NCI-H2227 (cell line): ENCODE data around the gene CHRNA1.

ENCODE experiments used
- DNase-seq: peaks from one replicate; lab custom pipeline; 2025; ENCODE audit not compliant: unreplicated experiment; lab: John Stamatoyannopoulos, UW

The CHRNA1 gene

DNA sequence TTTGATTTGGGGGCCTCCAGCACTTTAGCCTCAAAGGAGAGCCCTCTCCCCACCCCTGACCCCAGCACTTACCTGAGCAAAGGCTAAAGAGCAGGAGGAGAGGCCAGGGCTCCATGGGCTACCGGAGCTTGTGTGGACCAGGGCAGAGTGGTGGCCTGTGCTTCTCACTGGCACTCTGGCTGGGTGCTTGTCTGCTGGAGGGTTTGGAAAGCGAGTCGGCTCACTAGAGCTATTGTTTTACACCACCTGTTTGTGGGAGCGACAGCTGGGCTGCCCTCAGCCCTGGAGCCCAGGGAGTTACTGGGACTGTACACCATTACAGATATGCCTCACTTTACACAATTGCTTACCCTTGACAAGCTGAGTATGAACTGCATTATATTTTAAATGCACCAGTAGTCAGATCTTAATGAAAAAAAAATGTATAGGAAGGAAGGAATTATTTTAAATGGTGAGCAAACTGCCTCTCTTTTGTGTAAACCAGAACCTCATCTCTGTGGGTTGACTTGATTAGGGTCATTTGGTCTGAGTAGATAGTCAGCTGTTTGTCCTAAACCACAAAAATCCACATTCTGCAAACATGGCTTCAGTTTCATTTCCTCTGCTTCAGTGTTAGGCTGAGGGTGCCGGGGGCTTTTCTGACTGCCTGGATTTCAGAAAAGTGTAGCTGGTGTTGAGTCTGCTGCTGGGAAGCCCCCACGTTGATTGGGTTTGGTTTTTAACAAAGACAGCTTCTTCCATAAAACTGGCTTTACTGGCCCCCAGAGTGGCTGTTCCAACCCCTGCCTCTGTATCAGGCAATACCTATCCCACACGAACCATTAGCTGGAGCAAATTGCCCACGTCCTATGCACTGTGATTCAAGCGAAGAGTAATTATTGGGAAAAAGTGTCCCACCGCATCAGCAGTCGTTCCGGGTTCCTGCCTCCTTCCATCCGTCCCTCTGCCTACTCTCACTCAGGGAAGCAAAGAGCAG lies at the start of gene CHRNA1:
TSS of gene CHRNA1 (minus strand) at position 193 of the 976 bp plus-strand sequence. CDS start at position 115, 78 bp downstream.
- no peak for DNase-seq

DNA sequence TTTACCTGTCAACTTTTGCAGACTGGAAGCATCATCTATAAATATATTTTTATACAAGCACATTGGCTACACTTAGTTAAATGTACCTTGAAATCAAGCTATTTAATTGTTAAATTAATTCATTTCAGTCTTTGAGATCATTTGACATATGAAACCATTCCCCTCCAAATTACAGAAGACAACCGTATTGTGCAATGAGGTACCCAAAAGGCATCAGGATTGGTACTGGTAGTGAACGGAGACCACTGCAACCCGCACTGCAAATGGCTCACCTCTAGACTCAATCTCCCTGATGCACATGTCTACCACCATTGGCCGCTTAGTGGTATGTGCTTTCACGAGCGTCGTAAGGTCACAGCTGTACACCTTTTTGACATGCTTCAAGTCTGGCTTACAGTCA lies 47.8 kb upstream of the CHRNA1 start:
- DNase-seq, result no peak

DNA sequence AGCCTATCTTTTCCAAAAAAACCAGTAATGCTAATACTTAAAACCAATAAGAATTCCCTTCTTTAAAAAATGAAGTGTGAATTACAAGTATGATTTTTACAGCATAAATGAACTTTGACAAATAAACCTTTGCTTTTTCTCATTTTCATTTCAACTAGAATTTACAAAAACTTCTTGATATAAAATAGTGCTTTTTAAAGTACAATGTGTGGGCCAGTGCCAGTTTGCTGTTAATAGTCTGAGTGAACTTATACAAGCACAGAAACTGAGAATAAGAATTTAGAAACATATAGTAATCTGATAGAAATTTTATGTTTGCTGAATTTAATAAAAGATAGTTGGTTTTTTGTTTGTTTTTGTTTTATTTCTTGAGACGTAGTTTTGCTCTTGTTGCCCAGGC lies 43.7 kb upstream of the CHRNA1 start:
- DNase-seq, result no peak

DNA sequence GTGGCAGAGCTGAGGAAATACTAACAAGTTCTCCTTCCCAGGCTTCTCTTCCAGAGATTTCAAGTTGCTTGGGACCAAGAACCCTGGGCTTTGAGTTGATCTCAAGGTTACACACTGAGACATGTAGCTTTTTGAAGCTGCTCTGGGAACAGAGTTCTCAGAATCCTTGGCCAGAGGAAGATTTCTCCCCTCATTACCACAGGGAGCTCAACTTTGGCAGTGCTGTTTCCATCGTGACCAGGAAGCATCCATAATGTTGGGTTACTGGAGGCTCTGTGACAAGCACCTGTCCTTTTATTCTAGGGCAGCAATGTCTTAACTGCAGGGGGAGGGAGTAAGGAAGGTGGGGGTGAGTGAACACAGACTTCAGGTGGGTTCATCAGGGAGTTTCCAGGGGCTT lies 41.5 kb upstream of the CHRNA1 start:
- no peak for DNase-seq

DNA sequence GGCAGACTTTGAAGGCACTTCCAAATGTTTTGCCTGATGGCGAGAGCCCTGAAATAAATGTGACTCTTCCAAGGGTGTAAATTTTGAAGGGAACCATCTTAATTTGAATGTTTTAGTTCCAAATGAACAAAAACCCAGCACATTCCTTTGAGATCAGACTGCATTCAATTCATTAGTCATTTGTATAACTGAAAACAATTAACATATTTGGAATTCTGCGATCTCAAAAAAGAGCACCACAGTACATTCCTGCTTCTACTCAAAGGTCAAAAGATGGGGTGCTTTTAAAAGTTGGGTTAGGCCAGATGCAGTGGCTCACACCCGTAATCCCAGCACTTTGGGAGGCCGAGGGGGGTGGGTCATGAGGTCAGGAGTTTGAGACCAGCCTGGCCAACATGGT lies 38.2 kb upstream of the CHRNA1 start:
- no peak for DNase-seq

DNA sequence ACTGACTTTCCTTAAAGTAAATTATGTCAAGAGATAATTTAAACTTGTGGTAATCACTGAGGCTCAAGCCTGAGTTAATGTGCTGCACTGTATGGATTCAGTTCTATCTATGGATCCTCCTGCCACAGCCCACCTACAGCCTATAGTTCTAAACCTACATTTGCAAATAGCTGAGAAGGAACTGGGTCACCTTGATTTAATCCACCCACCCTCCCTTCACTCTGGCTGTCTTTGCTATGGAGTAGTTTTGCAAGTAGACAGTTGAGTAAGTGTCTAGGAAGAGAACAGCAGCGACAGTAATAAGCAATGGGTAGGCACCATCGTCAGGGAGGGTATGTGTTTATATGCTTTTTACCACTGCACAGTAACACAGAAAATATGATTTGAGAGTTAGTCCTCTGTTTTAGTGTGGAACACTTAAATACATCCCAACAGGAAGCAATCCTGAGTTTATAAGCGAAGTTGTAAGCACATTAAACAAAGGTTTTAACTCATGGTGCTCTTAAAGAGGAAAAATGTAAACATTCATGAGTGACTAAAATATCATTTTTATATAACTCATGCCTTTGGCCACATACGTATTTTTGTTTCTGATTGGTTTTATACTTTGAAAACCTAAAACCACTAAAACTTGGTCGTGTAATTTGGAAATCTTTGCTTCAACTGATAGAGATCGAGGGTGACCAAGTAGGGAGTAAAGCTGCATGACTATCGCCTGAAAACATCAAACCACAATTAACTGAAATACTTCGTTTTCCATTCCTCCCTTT lies 36.3 kb upstream of the CHRNA1 start:
- no peak for DNase-seq

DNA sequence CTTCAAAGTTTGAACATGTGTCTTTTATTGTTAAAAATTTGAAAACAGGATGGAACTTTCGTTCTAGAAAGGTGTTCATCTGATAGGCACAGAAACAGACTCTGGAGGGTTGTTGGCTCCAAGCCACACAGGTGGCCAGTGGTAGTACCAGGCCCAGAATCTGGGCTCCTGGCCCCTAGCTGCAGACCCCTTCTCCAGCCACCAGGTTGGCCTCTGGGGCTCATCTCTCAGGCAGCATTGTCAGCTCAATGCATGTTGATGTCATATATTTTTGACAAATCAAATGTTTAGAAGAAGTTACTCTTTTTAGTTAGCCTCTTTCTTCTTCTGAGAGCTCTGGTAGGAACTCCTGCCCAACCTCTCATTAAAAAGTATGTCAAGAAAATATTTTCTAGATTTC lies 34.5 kb upstream of the CHRNA1 start:
- no peak for DNase-seq

DNA sequence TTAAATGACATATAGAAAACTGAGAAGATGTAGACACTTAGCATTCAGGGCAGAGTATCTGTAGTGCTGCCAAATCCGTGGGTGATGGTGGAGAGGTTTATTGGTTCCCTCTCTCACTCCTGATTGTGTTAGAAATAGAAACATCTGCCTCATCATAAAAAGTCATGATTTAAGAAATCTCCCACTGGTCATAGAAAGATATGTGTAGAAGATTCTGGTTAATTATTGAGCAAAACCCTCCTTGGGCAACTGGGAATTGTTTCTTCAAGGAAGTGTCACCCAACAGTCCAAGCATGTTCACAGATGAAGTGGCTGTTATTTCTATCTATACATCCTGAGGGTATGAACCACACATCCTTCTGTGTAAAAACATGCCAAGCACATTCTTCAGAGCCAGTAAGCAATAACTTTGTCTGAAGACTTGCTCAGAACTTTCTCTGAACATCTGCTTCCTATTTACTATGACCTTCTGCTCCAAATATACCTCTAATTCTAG lies 33.6 kb upstream of the CHRNA1 start:
- no peak for DNase-seq

DNA sequence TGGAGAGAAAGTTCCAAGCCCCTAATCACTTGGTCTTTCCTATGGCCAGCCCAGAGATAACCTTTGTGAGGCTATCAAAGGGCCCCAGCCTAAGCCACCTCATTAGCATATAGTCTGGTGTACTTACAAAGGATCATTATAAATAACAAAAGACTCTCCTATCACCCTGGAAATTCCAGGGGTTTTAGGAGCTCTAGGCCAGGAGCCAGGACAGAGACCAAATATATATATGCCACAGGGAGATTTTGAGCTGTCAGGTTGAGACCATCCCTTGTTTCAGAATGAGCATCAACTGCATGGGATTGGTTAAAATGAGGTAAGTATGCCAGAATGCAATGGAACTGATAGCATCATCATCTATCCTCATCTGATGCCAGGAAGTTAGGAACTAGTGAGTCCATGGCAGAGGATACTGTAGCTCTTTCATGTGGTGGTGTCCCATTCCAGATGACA lies 32.1 kb upstream of the CHRNA1 start:
- no peak for DNase-seq

DNA sequence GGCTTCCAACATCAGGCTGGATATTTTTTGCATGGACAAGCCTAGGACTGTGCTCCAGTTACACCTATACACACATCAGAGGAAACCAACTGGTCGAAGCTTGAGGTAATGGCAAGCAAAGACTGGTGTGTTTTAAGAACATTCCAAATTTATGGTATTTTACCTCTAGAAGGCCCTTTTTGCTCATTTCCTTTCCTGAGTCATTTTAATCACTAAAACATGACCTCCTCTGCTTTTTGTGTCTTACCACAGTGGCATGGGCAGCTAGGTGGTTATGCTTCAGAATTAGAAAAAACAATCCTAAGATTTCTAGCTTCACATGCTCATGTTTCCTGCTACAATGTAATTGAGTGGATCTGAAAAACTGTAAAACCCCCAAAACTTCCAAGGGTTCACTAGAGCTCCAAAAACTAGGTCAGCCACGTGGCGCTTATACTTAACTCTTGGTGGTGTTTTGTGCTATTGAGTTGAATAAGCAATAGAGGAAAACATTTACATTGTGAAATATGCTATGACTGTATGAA lies 30.6 kb upstream of the CHRNA1 start:
- DNase-seq, result no peak

DNA sequence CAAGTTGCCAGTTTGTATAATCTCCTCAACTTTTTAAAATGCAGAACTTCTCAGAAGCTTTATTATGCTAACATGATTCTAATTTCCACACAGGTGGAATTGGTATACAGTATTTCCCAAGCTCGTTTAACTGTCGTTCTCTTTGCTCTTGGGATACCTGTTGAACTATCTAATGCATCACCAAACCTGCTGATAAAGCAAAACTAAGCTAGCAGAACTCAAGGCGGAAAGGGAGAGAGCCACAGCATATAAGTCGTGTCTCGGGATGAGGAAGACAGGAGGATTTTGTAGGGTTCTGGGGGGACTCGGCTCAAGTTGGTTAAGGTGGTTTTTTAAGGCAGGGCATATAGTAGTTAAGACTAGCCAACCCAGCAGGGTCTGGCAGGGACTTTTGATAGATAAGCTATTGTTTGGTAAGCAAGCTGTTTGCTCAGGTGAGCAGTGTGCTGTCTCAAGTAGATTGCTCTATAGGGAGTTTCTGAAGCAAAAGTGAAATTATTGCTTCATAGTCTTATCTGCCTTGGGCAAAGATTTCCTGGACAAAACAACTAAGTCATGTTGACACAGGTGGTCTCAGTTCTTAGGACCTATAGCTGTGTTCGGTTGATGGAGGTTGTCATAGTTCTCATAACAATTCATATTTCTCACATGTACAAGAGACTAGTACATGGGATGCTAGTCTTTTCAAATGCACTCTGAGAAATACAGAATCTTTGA lies 28.2 kb upstream of the CHRNA1 start:
- no peak for DNase-seq

DNA sequence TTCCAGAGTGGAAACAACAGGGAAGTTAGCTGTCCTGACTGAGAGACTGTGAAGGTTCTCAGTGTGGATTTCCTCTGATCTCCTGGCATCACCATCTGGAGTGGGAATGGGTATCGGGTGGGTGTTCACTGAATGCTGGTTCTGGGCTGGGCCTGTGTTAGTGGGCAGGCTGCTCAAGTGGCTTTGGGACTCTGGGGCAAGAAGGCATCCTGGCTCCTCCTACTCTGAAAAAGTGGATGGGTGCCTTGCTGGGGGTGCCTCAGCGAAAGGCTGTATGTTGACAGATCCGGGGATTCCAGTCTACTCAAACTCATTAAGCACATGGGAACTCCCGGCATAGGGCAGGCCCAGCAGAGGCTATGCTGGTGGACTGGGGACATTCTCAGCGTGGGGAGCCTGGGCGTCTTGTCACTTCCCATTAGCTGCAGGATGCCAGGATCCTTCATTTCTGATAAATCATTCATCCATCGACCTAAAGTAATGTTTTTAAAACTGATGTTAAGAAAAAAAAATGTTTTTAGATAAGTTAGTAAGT lies 27.5 kb upstream of the CHRNA1 start:
- DNase-seq, result no peak

DNA sequence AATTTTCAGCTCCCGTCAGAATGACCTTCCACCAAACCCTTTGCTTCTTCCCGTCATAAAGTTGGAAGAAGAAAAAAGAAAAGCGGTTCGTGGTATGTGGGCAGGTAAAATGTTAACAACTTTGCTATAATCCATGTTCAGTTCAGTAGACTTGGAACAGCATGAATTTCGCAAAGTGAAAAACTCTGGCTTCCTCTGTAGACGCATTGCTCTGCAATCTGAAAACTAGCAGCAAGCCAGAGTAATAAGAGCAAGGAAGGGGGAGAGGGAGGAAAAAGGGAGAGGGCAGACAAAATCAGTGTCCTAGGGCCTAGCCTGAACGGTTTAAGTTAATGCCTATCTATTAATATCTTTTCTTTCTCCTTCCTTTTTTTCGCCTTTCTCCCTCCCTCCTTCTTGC lies 26.7 kb upstream of the CHRNA1 start:
- DNase-seq, result no peak

DNA sequence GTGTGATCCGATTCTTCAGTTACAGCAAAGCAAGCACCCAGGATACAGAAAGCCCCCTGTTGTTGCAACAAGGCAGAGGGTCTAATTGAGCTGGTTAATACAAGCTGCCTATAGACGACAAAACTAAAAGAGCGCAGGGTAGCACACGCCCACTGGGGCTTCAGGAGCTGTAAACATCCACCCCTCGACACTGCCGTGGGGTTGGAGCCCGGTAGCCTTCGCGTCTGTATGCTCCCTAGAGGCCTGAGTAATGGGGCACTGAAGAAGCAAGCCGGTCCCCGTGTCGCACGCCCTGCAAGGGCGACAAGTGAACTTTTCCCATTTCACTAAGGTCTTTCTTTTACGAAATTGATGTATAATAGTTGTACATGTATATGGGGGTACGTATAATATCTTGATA lies 24.7 kb upstream of the CHRNA1 start:
- DNase-seq, result no peak

DNA sequence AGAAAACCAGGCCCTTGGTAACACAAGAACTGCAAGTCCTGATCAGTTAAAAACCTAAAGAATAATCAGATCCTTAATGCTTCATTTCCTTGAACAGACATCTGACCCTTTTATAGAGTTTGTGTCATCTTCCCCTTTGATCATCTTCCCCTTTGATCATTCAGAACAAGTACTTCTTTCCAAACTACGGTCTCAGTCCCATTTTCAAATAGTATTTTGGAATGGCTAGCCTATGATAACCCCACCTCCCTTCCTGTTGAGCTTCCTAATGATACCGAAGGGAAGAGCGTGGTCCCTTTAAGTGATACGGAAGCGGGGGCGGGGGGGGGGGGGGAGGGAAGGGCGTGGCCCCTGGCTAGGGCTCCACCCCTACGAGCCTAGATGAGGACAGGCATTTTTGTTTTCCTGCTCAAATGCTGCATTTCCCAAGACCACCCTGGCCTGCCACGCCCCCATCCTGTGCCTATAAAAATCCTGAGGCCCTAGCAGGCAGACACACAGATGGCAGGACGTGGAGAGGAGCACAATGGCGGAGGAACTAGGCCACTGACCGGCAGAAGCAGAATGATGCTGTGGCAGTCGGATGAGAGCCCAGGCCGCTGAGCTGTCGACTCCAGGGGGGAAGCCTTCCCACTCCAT lies 24.1 kb upstream of the CHRNA1 start:
- peak; percentile 15 for DNase-seq

DNA sequence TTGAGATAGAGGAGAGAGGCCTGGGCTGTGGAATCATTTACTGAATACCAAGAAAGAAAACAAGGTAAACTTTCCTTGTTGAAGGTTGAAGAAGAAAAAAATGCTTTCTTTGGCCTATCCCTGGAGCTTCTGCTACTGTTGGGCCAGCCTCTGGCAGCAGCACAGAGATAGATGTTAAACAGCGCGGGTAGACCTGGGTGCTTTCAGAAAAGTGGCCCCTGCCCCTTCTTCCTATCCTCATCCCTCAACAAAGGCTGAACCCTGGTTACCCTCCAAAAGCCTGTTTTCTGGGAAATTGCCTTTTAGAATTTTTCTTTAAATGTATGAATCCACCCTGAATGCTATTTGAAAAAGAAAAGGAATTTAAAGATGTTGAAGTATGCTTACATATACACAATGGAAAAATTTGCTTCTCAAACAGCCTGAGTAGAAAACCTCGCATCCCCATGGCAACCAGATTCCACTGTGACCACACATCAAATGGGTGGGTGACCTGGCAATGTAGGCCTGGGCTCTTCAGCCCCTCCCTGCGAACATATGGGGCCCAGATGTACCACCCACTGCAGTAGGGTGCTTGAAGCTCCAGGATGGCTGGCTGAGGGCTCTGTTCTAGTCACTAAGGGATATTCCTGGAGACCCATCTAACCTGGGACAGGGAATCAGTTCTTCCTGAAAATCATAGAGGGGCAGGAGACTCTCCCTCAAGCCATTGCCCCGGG lies 23.4 kb upstream of the CHRNA1 start:
- peak; percentile 26 for DNase-seq

DNA sequence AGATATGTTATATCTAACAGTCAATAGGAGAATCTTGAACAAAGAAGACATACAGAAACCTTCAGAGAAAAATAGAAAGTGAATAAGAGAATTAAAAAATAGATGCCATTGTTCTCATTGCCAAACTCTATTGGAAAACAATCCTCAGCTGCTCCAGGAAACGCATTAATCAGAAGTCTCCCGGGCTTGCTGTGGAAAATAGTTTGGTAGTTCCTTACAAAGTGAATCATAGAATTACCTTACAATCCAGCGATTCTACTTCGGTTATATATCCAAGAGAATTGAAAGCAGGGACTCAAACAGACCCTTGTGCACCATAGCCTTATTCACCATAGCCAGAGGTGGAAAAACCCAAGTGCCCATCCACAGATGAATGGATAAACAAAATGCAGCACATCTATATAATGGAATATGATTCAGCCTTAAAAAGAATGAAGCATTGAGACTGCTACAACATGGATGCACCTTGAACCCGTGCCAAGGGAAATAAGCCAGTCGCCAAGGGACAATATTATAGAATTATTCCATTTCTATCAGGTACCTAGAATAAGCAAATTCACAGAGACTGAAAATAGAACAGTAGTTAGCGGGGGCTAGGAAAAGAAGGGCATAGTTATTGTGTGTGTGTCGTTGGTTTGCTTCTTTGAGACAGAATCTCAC lies 21.9 kb upstream of the CHRNA1 start:
- no peak for DNase-seq

DNA sequence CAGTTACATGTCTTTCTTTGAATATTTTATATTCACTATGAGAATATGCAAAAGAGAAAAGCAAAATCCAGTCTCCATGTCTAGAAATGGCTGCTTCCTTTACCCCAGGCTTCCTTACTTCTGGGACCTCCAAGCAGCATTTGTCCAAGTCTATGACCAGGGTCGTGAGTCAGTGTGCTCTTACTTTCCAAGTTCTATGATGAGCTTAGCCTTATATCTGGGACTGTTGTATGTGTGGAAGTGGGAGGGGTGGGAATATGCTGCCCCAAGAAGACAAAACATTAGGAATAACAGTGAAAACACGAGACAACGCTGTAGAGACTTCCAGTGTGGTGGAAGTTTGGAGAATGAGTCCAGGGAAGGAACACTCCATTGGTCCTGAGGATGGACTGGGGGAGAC lies 21.2 kb upstream of the CHRNA1 start:
- DNase-seq, result no peak

DNA sequence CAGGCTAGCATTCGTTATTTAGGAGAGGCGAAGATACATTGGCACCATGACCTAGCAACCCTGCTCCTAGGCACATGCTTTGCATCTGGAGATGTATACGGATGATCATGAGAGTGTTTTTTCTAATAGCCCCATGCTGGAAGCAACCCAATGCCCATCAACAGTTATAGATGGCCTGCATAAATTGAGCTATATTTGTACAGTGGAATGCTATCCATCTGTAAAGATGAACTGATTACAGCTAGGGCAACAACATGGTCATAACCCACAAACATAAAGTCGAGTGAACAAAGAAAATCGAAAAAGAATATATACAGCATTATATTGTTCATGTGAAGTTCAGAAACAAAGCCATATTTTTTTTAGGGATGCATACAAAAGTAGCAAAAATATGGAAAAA lies 20.6 kb upstream of the CHRNA1 start:
- no peak for DNase-seq
